Measurements from ENCODE around the gene PRKCE.

Gene PRKCE

DNA sequence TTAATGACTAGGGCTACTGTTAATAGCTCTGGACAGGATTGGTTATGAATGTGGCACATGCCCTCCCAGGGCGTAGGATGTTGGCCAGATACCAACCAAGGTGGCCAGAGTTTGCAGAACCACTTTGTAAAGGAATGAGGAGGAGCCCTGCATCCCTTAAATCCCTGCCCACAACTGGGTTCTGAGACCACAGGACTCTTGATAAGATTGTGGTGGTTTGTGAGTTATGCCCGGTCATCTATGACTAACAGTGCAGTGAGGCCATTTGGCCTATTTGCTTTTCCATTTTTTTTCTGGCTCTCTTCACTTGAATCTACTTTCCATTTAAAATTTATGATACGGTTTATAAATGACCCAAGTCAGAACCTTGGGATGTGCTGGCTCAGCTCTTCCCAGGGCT is 294.5 kb downstream of the PRKCE start:
- TF ChIP-seq, protein P1, sequence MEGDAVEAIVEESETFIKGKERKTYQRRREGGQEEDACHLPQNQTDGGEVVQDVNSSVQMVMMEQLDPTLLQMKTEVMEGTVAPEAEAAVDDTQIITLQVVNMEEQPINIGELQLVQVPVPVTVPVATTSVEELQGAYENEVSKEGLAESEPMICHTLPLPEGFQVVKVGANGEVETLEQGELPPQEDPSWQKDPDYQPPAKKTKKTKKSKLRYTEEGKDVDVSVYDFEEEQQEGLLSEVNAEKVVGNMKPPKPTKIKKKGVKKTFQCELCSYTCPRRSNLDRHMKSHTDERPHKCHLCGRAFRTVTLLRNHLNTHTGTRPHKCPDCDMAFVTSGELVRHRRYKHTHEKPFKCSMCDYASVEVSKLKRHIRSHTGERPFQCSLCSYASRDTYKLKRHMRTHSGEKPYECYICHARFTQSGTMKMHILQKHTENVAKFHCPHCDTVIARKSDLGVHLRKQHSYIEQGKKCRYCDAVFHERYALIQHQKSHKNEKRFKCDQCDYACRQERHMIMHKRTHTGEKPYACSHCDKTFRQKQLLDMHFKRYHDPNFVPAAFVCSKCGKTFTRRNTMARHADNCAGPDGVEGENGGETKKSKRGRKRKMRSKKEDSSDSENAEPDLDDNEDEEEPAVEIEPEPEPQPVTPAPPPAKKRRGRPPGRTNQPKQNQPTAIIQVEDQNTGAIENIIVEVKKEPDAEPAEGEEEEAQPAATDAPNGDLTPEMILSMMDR (IDR thresholded peaks at IDR 0.05; ENCODE audit: borderline replicate concordance, insufficient read depth, low read depth, low read length), result no peak
- H3K4me3 ChIP-seq (ENCODE audit: low read depth, low read length), result no peak overlapping the region

DNA sequence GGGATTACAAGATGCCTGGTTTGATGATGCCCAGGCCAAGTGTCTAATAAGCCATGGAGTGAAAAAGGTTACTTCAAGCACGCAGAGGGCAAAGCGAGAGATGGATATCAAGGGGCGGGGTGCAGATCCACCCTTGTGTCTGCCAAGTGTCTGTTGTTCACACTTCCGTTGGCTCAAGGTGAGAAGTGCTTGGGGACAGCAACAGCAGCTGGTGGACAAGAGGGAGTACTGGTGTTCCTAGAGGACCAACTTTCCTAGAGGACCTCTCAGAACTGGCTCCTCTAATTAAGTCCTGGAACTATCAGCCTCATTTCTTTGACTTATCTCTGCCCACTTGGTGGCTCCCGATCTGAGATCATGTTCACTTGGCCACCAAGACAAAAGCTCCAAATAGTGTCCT is 299.1 kb downstream of the PRKCE start:
- H3K4me3 ChIP-seq (ENCODE audit: low read depth, low read length), result no peak overlapping the region
- TF ChIP-seq, protein P1 (IDR thresholded peaks at IDR 0.05; ENCODE audit: borderline replicate concordance, insufficient read depth, low read depth, low read length), result no peak

DNA sequence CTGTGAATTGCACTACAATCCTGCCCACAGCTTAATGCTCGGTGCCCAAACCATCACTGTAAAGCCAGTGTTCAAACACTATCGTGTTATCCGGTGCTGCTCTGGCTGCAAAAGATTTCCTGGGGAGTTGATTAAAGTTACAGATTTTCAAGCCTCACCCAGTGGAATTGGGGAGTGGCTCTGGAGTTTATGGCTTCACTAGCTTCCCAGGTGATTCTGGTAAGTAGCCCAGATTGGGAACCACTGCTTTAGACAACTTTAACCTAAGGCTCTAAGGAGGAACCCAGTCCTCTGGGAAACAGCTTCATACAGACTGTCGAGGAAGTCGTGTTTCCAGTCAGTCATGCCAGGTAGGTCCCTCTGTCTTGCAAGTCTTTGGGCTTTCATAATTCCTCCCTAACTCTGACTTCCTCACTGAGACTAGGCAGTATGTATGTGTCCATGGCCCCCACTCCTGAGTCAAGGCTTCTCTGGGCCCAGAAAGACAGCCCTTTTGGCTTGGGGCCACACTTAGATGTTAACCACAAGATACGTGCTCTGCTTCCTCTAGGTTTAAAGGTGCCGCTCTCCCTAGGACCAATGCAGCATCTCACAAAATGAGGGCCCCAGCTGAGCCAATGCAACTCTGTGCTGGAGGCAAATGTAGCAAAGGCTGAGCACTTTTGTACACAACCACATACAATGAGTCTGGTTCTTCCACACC is 299.7 kb downstream of the PRKCE start:
- TF ChIP-seq, protein P1 (IDR thresholded peaks at IDR 0.05; ENCODE audit: borderline replicate concordance, insufficient read depth, low read depth, low read length), result no peak
- no peak overlapping the region for H3K4me3 ChIP-seq (ENCODE audit: low read depth, low read length)

DNA sequence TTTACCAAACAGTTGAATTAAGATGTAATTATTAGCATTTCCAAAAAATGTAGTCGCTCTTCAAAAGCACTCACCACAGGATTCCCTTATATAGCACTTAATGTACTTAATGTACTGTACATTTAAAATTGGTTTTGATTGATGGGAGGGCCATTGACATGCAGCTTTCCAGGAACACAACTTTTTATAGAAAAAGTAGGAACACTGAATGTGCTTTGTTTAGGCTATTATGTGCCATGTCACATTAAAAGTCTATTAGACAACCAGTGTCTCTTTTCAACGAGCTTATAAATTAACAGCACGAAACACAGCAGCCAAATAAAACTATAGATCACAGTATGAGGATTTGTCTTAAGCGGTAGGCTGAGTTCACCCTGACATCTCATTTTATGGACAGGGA is 301.1 kb downstream of the PRKCE start:
- TF ChIP-seq, protein P1 (IDR thresholded peaks at IDR 0.05; ENCODE audit: borderline replicate concordance, insufficient read depth, low read depth, low read length), result no peak
- H3K4me3 ChIP-seq (ENCODE audit: low read depth, low read length), result no peak overlapping the region

DNA sequence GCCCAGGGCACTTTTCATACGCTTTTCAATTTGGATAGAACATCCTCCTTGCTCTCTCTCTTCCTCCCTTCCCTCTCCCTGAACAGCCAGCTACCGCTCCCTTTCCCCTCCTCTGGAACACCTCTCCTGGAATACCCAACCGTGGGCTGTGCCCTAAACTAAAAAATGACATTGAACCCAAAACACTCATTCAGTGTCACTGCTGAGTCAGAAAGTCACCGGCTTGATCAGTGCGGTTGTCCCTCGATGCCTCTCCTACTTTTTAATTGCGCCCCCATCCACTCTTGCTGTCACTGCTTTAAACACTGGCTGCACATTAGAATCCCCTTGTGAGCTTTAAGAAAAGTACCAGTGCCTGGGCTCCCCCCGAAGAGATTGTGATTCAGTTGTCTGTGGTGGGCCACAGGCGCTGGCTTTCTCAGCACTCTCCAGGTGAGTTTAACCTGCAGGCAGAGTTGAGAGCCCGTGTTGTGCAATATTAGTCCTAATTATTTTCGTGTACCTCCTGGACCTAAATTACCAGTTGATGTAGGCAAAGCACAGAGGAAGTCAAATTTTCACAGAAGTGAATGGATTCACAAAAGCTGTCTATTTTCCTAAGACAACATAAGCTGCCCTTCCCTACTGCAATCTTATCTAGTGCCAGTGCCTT is 302.0 kb downstream of the PRKCE start:
- no peak overlapping the region for H3K4me3 ChIP-seq (ENCODE audit: low read depth, low read length)
- TF ChIP-seq, protein P1 (IDR thresholded peaks at IDR 0.05; ENCODE audit: borderline replicate concordance, insufficient read depth, low read depth, low read length), result no peak

DNA sequence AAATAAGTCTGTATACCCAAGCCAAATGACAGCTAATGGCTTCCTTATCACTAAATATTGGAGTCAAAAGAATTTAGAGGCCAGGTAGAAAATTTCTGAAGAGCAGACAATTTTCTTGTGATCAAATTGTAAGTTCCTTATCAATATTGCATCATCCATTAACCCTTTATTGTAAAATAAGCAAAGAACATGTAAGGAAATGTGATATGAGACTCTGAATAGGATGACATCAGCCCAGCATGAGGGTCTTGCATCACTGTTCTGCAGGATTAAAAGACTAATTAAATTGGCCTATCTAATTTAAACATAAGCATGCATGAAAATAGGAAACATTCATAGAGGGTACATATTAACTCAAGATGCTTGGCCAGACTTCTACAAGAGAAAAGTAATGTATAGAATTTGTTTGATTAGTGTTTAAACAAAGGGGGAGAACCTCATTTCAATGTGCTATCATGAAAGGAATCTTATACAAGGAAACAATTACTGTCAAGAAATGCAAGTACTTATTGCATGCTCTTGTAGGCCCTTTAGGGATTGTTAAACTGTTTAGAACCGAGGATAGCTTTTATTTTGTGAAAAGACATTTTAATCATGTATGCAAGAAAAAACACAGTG is 302.9 kb downstream of the PRKCE start:
- TF ChIP-seq, protein P1 (IDR thresholded peaks at IDR 0.05; ENCODE audit: borderline replicate concordance, insufficient read depth, low read depth, low read length), result no peak
- no peak overlapping the region for H3K4me3 ChIP-seq (ENCODE audit: low read depth, low read length)
